BJ (cell line): ENCODE data around the gene SCGB1A1. TPM values are rescaled to one million over a fixed set of nuclear protein-coding genes. Genes with fewer than 3 reads are reported as not detected.

Source experiments
- CTCF ChIA-PET: fragments of 350-600 bp; formaldehyde crosslinking; extraction: SDS; loops from one replicate; lab custom pipeline; 2021; ENCODE audit warnings: antibody characterized with exemption, inconsistent platforms; lab: Yijun Ruan, JAX
- POLR2A ChIA-PET: fragments of 300-600 bp; sonication (Branson Sonifier 250); formaldehyde crosslinking; extraction: SDS; loops from one replicate; lab custom pipeline; 2021; ENCODE audit warnings: antibody characterized with exemption; lab: Charles Lee
- DNase-seq: peaks from one replicate; pipeline ENCODE4 v3.0.0-alpha.2; 2011; ENCODE audit warnings: low read depth
- H3K27me3 ChIP-seq: 2 replicates; pipeline ENCODE4 v1.6.0; 2011; ENCODE audit warnings: low read length; ENCODE audit not compliant: control insufficient read depth, insufficient read depth
- H3K36me3 ChIP-seq: 2 replicates; pipeline ENCODE4 v1.5.1; 2011; ENCODE audit warnings: low read length; ENCODE audit not compliant: control insufficient read depth, insufficient read depth
- H3K4me3 ChIP-seq: 2 replicates; pipeline ENCODE4 v1.5.1; 2011; ENCODE audit warnings: low read depth, mild to moderate bottlenecking, control low read depth, low read length
- polyA plus RNA-seq: library from polyadenylated mRNA; depleted of rRNA; stranded (reverse); fragments of >200 nt; gene quantifications from 2 replicates; pipeline ENCODE4 v1.2.3, GENCODE V29; 2011
- TF ChIP-seq, protein P1 (sequence below): IDR thresholded peaks from 2 replicates; pipeline ENCODE4 v1.5.1; 2011; ENCODE audit warnings: low read depth, mild to moderate bottlenecking, control low read depth, inconsistent platforms, low read length, moderate library complexity; ENCODE audit not compliant: insufficient read depth

Gene SCGB1A1
- polyA plus RNA-seq, 1 experiment: not detected

DNA sequence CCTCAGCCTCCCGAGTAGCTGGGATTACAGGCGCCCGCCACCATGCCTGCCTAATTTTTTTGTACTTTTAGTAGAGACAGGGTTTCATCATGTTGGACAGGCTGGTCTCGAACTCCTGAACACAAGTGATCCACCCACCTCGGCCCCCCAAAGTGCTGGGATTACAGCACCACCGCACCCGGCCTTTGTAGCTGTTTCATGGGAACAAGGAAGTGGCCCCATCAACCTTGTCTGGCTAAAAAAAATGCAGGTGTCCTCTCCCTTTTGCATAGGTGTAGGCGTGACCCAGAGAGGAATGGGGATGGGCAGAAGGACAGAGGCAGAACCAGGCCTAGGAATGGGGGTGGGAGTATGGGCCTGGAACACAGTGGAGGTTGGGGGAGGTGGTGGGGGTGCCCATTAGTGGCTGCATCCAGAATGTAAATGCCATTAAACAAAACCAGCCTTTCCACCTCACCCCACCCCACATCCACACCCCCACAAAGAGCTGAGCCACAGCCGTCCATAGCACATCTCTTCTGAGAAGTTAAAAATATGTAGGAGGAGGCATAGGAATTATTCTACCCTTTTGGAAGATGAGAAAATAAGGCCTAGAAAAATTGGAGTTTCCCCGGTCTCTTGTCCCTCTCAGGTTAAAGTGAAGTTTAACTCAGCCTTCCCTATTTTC lies 22.8 kb upstream of the SCGB1A1 start:
- ChIA-PET POLR2A (no interaction called here), CTCF (interaction anchor here (0.5 to 8.6 kb wide), 30 partner anchors 10 to 468 kb away, joined by 3 to 95 read pairs (median 7); partner anchors contain the start of genes AHNAK, B3GAT3, EEF1G and MTA2)
- peaks cover 2% of the 10 kb centered on the region for H3K27me3 ChIP-seq
- no peaks in the 10 kb centered on the region for H3K36me3 ChIP-seq
- no peak for DNase-seq
- H3K4me3 ChIP-seq: no peak overlapping the region
- TF ChIP-seq, protein P1, sequence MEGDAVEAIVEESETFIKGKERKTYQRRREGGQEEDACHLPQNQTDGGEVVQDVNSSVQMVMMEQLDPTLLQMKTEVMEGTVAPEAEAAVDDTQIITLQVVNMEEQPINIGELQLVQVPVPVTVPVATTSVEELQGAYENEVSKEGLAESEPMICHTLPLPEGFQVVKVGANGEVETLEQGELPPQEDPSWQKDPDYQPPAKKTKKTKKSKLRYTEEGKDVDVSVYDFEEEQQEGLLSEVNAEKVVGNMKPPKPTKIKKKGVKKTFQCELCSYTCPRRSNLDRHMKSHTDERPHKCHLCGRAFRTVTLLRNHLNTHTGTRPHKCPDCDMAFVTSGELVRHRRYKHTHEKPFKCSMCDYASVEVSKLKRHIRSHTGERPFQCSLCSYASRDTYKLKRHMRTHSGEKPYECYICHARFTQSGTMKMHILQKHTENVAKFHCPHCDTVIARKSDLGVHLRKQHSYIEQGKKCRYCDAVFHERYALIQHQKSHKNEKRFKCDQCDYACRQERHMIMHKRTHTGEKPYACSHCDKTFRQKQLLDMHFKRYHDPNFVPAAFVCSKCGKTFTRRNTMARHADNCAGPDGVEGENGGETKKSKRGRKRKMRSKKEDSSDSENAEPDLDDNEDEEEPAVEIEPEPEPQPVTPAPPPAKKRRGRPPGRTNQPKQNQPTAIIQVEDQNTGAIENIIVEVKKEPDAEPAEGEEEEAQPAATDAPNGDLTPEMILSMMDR: no peak

- H3K4me3 ChIP-seq: no peak overlapping the region
- ChIA-PET CTCF (interaction anchor here (0.6 to 8.6 kb wide), 5 partner anchors 8 to 283 kb away, joined by 3 to 95 read pairs (median 23); partner anchors contain the start of gene AHNAK), POLR2A (interaction anchor here (0.6 kb wide), 1 partner anchor 110 kb away, joined by 3 read pairs; no protein-coding TSS in a partner anchor)
- TF ChIP-seq, protein P1: no peak
- H3K36me3 ChIP-seq: no peaks in the 10 kb centered on the region
- no peaks in the 10 kb centered on the region for H3K27me3 ChIP-seq
- peak; percentile 23 for DNase-seq
Measured at GRCh38 chr11:62398011-62398994, 20.5 kb upstream of the SCGB1A1 start.

- CTCF ChIA-PET: interaction anchor here (1.3 to 8.6 kb wide), 6 partner anchors 9 to 161 kb away, joined by 3 to 95 read pairs (median 14); partner anchors contain the start of gene AHNAK
Measured at GRCh38 chr11:62399172-62399877, 19.5 kb upstream of the SCGB1A1 start.

DNA sequence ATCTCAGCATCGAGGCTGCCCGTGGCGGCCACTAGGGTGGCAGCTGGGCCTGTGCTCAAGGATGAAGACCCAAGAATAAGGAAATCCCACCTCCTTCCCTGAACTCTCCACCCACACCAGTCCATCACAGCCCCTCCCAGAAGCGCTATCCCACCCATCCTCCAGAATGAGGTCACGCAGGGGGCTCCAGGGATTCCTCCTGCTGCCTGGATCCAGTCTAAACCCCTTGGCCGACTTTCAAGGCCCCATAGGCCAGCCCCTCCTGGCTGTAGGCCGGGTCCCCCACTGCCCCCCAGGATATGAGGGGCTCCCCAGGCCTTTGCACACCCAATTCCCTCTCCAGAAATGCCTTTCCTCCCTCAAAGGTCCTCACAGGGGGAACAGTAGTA lies 19.0 kb upstream of the SCGB1A1 start:
- no peaks in the 10 kb centered on the region for H3K27me3 ChIP-seq
- H3K36me3 ChIP-seq: no peaks in the 10 kb centered on the region
- no peak for DNase-seq
- TF ChIP-seq, protein P1: no peak
- no peak overlapping the region for H3K4me3 ChIP-seq
- ChIA-PET CTCF (interaction anchor here (1.3 to 8.6 kb wide), 5 partner anchors 10 to 160 kb away, joined by 5 to 95 read pairs (median 23); partner anchors contain the start of gene AHNAK), POLR2A (interaction anchor here (1.3 kb wide), 1 partner anchor 139 kb away, joined by 3 read pairs; no protein-coding TSS in a partner anchor)

More at GRCh38 chr11:62399172-62399877, 19.5 kb upstream of the SCGB1A1 start:
- no peaks in the 10 kb centered on the region for H3K36me3 ChIP-seq
- no peak overlapping the region for H3K4me3 ChIP-seq
- TF ChIP-seq, protein P1: no peak
- no peaks in the 10 kb centered on the region for H3K27me3 ChIP-seq
- POLR2A ChIA-PET: interaction anchor here (1.3 kb wide), 1 partner anchor 140 kb away, joined by 3 read pairs; no protein-coding TSS in a partner anchor
- no peak for DNase-seq
